ENCODE data around the gene DSTYK.

The DSTYK gene

DNA sequence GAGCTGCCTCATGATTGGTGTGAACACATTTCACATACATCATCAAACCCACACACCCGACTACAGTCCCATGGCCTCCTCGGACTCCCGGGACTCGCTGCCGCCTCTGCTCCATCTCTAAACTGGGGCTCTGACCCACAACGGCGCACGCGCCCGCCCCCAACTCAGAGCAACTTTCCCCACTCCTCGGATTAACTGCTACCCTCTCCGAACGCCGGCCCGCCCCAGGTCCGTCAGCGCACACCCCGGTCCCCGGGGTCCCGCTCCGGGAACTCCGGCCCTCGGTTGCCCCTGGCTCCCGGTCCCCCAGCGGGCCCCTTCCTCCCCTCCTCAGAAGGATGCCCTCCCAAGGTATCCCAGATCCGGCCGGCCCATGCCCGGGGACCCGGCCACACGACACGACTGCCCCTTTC, 740 bp downstream of the DSTYK start:
- no peaks in the 10 kb centered on the region for H3K36me3 Mint-ChIP-seq
- H3K27ac Mint-ChIP-seq: peak overlapping the region; percentile 93
- H3K4me1 Mint-ChIP-seq: peaks cover 39% of the 10 kb centered on the region
- peak overlapping the region; percentile 87 for H3K4me3 Mint-ChIP-seq
- no peaks in the 10 kb centered on the region for H3K27me3 Mint-ChIP-seq
- H3K9me3 Mint-ChIP-seq: no peaks in the 10 kb centered on the region
- no peak for ATAC-seq

DNA sequence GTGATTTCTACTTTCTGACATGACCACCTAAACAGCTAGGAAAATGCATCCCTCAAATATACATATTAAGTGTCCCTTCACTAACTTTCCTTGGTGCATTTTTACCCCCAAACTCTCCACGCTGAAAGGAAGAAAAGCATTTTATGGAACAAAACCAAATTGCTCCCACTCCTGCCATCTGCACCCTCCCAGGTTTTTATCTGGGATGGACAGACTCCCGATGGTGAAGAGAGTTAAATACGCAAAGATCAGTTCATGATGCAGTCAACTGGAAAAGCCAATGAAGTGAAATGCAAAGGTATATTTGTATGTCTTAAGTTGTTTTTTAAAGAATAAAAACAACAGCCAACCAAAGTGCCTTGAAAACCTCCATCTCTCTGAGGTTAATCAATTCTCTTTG, 2.7 kb downstream of the DSTYK start:
- Mint-ChIP-seq H3K4me3 (no peak overlapping the region), H3K27me3 (no peaks in the 10 kb centered on the region), H3K27ac (no peak overlapping the region), H3K9me3 (no peaks in the 10 kb centered on the region), H3K4me1 (peaks cover 45% of the 10 kb centered on the region), H3K36me3 (no peaks in the 10 kb centered on the region)
- no peak for ATAC-seq

DNA sequence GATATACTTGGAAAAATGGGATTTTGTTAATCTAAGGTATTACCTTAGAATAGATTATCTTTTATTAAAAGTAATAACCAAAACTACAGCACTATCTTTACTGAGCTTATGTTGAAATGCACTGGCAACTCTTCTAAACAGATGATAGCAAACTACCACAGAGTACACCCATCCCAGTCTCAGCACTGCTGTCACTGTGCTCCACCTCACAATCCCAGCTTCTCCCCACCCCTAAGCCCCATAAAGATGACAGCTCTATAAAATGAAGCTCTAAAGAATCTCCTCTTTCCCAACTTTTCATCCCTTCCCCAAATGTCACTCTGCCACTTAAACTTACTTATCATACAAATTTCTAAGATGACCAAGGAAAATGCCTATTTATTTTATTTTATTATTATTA, 6.4 kb downstream of the DSTYK start:
- no peak for ATAC-seq
- Mint-ChIP-seq H3K27me3 (no peaks in the 10 kb centered on the region), H3K36me3 (no peaks in the 10 kb centered on the region), H3K4me1 (peaks cover 54% of the 10 kb centered on the region), H3K4me3 (no peak overlapping the region), H3K9me3 (no peaks in the 10 kb centered on the region), H3K27ac (peak overlapping the region; percentile 5)

DNA sequence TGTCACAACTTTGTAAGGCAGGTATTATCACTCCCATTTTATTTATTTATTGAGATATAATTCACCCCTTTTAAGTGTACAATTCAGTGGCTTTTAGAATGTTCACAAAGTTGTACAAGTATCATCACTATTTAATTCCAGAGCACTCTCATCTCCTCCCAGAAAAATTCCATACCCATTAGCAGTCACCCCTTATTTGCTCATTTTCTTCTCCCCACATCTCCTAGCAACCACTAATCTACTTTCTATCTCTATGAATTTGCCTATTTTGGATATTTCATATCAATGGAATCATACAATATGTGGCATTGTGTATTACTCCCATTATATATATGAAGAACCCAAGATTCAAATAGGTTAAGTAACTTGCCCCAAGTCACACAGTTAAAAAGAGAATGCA, 7.0 kb downstream of the DSTYK start:
- H3K36me3 Mint-ChIP-seq: no peaks in the 10 kb centered on the region
- ATAC-seq: no peak
- H3K4me1 Mint-ChIP-seq: peaks cover 57% of the 10 kb centered on the region
- H3K27ac Mint-ChIP-seq: peak overlapping the region; percentile 5
- no peaks in the 10 kb centered on the region for H3K27me3 Mint-ChIP-seq
- H3K9me3 Mint-ChIP-seq: no peaks in the 10 kb centered on the region
- H3K4me3 Mint-ChIP-seq: no peak overlapping the region

DNA sequence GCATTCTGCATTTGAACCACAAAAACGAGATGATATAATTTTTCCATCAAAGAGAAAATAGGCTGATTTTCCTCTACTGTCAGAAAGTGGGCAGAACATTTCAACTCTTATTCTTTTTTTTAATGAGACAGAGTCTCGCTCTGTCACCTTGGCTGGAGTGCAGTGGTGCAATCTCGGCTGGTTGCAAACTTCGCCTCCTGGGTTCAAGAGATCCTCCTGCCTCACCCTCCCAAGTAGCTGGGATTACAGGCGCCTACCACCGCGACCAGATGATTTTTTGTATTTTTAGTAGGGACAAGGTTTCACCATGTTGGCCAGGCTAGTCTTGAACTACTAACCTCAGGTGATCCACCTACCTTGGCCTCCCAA, 11.6 kb downstream of the DSTYK start:
- peak overlapping the region; percentile 41 for H3K27ac Mint-ChIP-seq

DNA sequence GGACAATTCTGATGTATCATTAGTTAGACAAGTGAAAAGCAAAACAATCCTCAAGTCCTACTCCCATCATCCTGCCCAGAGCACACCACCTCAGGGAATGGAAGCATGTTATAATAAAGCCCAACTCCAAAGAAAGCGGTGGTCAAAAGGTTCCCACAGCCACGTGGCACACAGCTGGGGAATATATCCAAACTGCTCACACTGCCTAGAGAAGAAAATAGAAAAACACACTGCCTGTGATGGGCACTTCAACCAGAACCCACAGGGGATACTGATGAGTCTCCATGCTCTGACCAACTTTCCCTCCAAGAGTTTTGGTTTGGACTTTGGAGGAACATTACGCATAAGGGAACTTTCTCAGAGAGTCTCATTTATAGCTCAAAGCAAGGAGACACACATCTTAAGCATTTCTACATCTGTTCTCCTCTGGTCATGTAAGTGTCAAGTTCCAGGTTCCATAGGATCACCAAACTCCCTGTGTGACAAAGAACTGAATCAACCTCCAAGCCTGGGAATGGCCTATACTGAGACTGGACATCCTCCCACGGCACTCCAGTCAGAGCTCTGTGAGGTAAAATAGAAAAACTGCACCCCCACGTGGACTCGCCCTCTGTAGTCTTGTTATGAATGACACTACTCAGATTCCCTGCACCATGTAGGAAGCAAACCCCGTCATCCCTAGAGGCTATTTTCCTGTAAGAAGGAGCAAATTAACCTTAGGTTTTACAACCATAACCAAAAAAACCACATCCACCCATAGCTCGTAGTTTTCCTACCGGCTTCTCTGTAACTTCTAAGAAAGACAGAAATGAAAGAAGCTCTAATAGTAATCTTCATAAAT, 12.2 kb downstream of the DSTYK start:
- ATAC-seq: peak; percentile 62
- H3K27me3 Mint-ChIP-seq: no peaks in the 10 kb centered on the region
- peaks cover 20% of the 10 kb centered on the region for H3K36me3 Mint-ChIP-seq
- H3K4me1 Mint-ChIP-seq: peaks cover 57% of the 10 kb centered on the region
- H3K27ac Mint-ChIP-seq: peak overlapping the region; percentile 41
- H3K4me3 Mint-ChIP-seq: no peak overlapping the region
- H3K9me3 Mint-ChIP-seq: no peaks in the 10 kb centered on the region

More for the DNA sequence above, 11.6 kb downstream of the DSTYK start:
- Mint-ChIP-seq H3K9me3 (no peaks in the 10 kb centered on the region), H3K27me3 (no peaks in the 10 kb centered on the region), H3K36me3 (peaks cover 20% of the 10 kb centered on the region), H3K4me3 (no peak overlapping the region), H3K4me1 (peaks cover 63% of the 10 kb centered on the region)
- no peak for ATAC-seq

DNA sequence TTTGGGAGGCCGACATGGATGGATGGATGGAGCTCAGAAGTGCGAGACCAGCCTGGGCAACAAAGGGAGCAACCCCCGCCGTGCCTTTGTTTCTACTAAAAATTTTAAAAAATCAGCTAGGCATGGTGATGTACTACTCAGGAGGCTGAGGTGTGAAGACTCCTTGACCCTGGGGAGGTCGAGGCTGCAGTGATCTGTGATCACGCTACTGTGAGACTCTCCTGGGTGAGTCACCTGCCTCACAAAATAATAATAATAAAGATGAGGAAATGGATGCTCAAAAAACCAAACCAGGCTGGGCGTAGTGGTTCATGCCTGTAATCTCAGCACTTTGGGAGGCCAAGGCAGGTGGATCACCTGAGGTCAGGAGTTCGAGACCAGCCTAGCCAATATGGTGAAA, 19.2 kb downstream of the DSTYK start:
- no peaks in the 10 kb centered on the region for H3K9me3 Mint-ChIP-seq
- H3K27ac Mint-ChIP-seq: no peak overlapping the region
- no peaks in the 10 kb centered on the region for H3K27me3 Mint-ChIP-seq
- H3K4me1 Mint-ChIP-seq: peaks cover 60% of the 10 kb centered on the region
- no peak overlapping the region for H3K4me3 Mint-ChIP-seq
- ATAC-seq: no peak
- H3K36me3 Mint-ChIP-seq: peaks cover 19% of the 10 kb centered on the region

DNA sequence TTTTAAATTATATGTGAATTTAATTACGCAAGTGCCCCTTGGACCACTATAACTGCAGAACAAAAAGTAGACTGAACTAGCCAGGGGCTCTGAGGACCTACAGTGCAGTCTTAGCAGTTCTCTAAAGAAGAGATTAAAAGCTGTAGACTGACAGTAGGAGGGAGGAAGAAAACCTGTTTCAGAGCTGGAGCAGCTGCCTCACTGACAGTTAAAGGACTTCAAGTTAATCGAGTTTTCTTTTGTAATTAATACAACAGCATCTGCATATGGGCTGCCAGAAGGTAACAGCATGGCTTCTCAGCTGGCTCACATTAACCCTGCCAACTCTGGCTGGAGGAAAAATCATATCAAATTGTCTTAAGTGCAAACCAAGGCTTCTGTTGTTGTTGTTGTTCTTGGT, 19.9 kb downstream of the DSTYK start:
- no peaks in the 10 kb centered on the region for H3K9me3 Mint-ChIP-seq
- no peak for ATAC-seq
- H3K36me3 Mint-ChIP-seq: peaks cover 20% of the 10 kb centered on the region
- H3K4me1 Mint-ChIP-seq: peaks cover 60% of the 10 kb centered on the region
- H3K27ac Mint-ChIP-seq: no peak overlapping the region
- no peaks in the 10 kb centered on the region for H3K27me3 Mint-ChIP-seq
- H3K4me3 Mint-ChIP-seq: no peak overlapping the region

DNA sequence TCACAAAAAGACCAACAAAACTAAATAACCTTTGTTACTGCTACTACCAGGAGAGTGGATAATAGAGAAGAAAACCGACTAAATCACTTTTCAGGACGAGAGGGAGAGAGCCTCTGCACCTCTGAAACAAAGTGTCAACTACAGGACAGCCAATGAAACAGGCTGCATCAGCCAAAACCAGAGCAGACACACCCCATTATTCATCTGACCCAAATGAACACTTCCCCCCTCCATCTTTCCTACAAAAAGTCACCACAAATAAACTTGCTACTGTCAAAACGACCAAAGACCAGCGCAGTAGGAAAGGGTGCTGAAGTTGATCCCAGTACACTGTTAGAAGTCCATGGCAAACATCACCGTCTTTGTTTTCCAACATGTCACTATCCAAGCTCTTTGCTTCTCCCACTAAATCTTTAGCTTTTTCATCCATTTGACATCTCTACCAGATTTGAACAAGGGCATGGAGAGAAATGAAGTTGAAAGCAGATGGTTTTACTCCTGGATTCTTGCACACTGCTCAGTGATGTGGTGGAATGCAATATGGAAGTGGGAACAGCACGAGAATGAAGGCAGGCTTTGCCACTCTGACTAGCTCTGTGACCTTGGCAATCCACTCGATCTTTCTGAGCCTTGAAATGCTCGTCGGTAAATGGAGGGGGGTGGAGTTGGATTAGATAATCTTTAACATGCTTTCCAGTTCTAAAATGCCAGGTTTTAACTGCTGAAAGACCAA, 20.5 kb downstream of the DSTYK start:
- Mint-ChIP-seq H3K27ac (no peak overlapping the region), H3K4me1 (peaks cover 57% of the 10 kb centered on the region), H3K27me3 (no peaks in the 10 kb centered on the region), H3K4me3 (no peak overlapping the region), H3K36me3 (peaks cover 19% of the 10 kb centered on the region), H3K9me3 (no peaks in the 10 kb centered on the region)
- ATAC-seq: no peak

DNA sequence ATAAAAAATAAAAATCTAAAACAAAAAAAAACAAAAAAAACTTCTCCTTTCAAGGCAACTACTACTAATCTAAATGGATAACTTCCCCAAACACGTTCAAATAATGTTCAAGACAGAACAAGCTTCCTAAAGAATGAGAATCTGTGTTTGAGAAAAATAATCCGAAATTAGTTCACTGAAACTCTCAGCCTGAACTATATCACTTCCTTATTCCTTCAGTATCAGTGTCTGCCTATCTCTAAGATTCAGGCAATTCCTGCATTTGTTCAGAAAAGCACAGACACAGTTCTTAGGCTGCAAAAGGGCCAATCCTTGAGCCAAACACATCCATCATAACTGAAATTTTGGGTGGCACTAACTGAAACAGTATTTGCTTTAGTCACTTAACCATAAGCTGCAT, 22.4 kb downstream of the DSTYK start:
- Mint-ChIP-seq H3K27ac (no peak overlapping the region), H3K27me3 (no peaks in the 10 kb centered on the region), H3K4me1 (peaks cover 48% of the 10 kb centered on the region), H3K36me3 (peaks cover 17% of the 10 kb centered on the region), H3K9me3 (no peaks in the 10 kb centered on the region), H3K4me3 (no peak overlapping the region)
- no peak for ATAC-seq

DNA sequence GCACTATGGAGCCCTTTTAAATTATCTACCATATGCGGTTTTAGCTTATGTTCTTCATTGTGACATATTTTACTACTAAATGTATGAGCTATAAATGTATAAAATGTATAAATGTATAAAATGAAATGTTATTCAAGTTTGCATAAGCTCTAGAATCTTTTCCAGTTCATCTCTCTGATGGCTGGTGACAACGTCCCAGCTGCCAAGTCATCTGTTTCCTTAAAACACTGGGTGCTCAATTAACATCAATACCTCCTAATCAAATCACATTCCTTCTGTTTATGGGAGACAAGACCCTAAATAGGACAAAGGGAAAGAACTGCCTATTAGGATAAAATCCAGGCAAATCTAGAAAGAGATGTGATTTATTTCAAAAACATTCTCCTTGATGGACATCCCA, 22.9 kb downstream of the DSTYK start:
- Mint-ChIP-seq H3K4me1 (peaks cover 46% of the 10 kb centered on the region), H3K36me3 (peaks cover 21% of the 10 kb centered on the region), H3K4me3 (no peak overlapping the region), H3K27ac (no peak overlapping the region), H3K27me3 (no peaks in the 10 kb centered on the region), H3K9me3 (no peaks in the 10 kb centered on the region)
- no peak for ATAC-seq

DNA sequence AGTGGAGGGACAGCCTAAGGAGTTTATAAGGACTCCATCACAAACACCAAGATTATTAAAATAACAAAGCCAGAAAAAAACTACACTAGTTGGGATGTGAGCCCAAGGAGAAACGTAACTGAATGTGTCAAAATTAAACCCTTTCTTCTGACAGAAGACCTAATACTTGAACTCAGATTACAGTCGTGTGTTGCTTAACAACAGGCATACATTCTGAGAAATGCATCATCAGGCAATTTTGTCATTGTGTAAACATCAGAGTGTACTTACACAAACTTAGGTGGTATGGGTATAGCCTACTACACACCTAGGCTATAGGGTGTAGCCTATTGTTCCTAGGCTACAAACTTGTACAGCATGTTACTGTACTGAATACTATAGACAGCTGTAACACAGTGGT, 23.4 kb downstream of the DSTYK start:
- Mint-ChIP-seq H3K9me3 (no peaks in the 10 kb centered on the region), H3K4me3 (no peak overlapping the region), H3K4me1 (peaks cover 43% of the 10 kb centered on the region), H3K36me3 (peaks cover 25% of the 10 kb centered on the region), H3K27me3 (no peaks in the 10 kb centered on the region), H3K27ac (no peak overlapping the region)
- no peak for ATAC-seq

DNA sequence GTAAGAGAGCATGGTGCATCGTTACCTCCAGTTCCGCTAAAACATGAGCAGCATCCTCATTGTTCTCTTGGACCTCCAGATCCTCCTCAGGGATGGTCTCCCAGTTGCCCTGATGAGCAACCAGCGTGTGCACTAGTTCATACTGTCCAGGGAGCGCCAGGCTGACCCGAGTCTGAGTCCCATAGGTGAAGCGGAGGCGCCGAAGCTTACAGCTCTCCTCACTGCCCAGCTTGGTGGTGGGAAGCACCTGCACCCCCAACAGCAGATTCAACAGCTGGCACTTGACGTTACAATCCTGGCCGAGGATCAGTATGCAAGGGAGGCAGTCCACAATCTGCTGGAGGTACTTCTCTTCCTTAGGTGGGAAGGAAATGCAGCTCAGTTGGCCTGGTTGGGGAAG, 24.1 kb downstream of the DSTYK start:
- Mint-ChIP-seq H3K4me3 (no peak overlapping the region), H3K27ac (no peak overlapping the region), H3K9me3 (no peaks in the 10 kb centered on the region), H3K36me3 (peaks cover 31% of the 10 kb centered on the region), H3K4me1 (peaks cover 41% of the 10 kb centered on the region), H3K27me3 (no peaks in the 10 kb centered on the region)
- ATAC-seq: no peak

DNA sequence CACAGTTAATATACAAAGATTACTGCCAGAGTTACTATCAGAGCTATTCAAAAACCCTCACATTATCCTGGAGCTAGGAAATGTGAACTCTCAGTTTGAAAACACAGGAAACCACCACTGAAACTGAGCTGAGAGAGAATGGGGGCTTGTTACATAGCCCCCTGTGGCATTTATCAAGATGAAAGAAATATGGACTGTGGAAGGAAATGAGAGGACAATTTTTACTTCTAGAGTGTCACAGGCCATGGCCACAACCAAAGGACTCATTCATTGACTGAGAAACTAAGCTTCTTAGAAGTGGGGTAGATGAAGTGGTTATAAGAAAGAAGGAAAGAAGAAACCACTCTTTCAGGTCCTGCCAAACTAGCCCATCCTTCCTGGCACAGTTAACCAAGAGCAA, 25.3 kb downstream of the DSTYK start:
- H3K27ac Mint-ChIP-seq: no peak overlapping the region
- no peak overlapping the region for H3K4me3 Mint-ChIP-seq
- H3K27me3 Mint-ChIP-seq: no peaks in the 10 kb centered on the region
- H3K9me3 Mint-ChIP-seq: no peaks in the 10 kb centered on the region
- no peak for ATAC-seq
- H3K36me3 Mint-ChIP-seq: peaks cover 31% of the 10 kb centered on the region
- H3K4me1 Mint-ChIP-seq: peaks cover 30% of the 10 kb centered on the region

DNA sequence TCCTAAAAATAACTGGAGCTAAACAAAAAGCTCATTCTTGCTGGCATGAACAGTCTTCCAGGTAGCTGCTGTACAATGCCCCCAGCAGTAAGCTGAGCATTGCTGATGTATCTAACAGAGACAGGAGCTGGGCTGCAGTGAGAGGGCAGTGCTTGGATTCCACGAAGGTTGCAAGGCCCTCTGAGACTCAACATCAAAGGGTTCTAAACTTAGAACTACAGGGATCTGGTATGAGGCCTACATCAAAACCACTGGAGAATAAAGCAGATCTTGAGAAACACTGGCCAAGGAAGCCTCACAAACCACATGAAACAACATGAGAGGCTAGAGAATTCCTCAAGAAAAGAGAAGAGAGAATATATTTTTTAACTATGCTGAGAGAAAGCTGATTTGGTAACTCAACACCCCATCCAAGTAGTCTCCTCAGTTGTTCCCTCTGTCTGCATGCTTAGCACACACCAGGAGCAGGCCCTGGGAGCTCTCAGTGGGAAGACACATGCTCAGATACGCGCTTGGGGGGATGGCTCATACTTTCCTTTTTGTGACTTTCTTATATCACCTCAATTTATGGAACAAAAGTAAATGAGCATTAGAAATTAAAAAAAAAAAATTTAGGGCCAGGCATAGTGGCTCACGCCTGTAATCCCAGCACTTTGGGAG, 27.7 kb downstream of the DSTYK start:
- Mint-ChIP-seq H3K9me3 (no peaks in the 10 kb centered on the region), H3K4me3 (no peak overlapping the region), H3K36me3 (peaks cover 36% of the 10 kb centered on the region)

More for the DNA sequence above, 27.7 kb downstream of the DSTYK start:
- peaks cover 13% of the 10 kb centered on the region for H3K4me1 Mint-ChIP-seq
- no peak overlapping the region for H3K27ac Mint-ChIP-seq
- no peak for ATAC-seq
- H3K27me3 Mint-ChIP-seq: no peaks in the 10 kb centered on the region

Data from stimulated activated memory B cell treated with anti-CD40 and anti-IgM and Interleukin-4, amounts not matched to agents 10 μg/mL and 1 μg/mL and 100 μg/mL, for 72 hours (primary cell).